PC-3 (cell line): ENCODE results near the gene CLDN9.

Source experiments
- CTCF ChIP-seq: fragments of 300-600 bp; sonication (generic); conservative IDR thresholded peaks from 2 replicates; pipeline ENCODE4 v1.5.1; 2017; ENCODE audit warnings: antibody characterized with exemption, low read depth, mild to moderate bottlenecking, low read length
- EZH2 ChIP-seq: fragments of 300-600 bp; sonication (generic); IDR thresholded peaks from one replicate; pipeline ENCODE4 v1.6.1; 2017; ENCODE audit warnings: antibody characterized with exemption, mild to moderate bottlenecking, low read length; ENCODE audit not compliant: unreplicated experiment

- TF ChIP-seq CTCF (no peak), EZH2 (no peak)
These were observed 39.6 kb upstream of the CLDN9 start for GRCh38 chr16:2973093-2973492.
